IPS DF 6.9 (cell line): ENCODE measurements around the gene SFMBT2.
"Not testable (repeated sequence)": the region's sequence is repeated elsewhere in the genome, so short reads cannot be mapped to it uniquely, and the experiment has no call there.

Source experiments
- DNase-seq: peaks from one replicate; pipeline ENCODE4 v3.0.0-alpha.2; 2013; ENCODE audit warnings: low read depth, low spot score
- H3K27ac ChIP-seq: one replicate; pipeline ENCODE4 v1.5.1; 2013; ENCODE audit warnings: low read length, control low read depth
- H3K27me3 ChIP-seq: 2 replicates; pipeline ENCODE4 v1.6.1; 2013; ENCODE audit warnings: mild to moderate bottlenecking, low read length; ENCODE audit not compliant: control insufficient read depth, insufficient read depth
- H3K36me3 ChIP-seq: 2 replicates; pipeline ENCODE4 v1.6.1; 2013; ENCODE audit warnings: low read length; ENCODE audit not compliant: control insufficient read depth, insufficient read depth
- H3K4me1 ChIP-seq: 2 replicates; pipeline ENCODE4 v1.6.1; 2013; ENCODE audit warnings: low read length; ENCODE audit not compliant: control insufficient read depth, insufficient read depth
- H3K4me3 ChIP-seq: 2 replicates; pipeline ENCODE4 v1.5.1; 2013; ENCODE audit warnings: mild to moderate bottlenecking, low read length
- H3K9me3 ChIP-seq: 2 replicates; pipeline ENCODE4 v1.6.1; 2013; ENCODE audit warnings: low read length, inconsistent platforms; ENCODE audit not compliant: control insufficient read depth, insufficient read depth
- WGBS: extraction: QIAGEN DNeasy Blood & Tissue Kit; methylation state at CpG from one replicate; pipeline ENCODE4 v1.1.7; 2013; ENCODE audit warnings: mixed read lengths, missing lambda C conversion rate; ENCODE audit not compliant: insufficient read length, insufficient coverage; 5-methylcytosine and 5-hydroxymethylcytosine counted together

SFMBT2 gene

GRCh38 chr10:7401782-7402181 is 9.1 kb downstream of the SFMBT2 start:
- no peaks in the 10 kb centered on the region for H3K27me3 ChIP-seq
- no peak overlapping the region for H3K27ac ChIP-seq
- no peaks in the 10 kb centered on the region for H3K36me3 ChIP-seq
- no CpG with 5 or more reads among the region's 8 CpGs for WGBS
- DNase-seq: no peak
- no peaks in the 10 kb centered on the region for H3K9me3 ChIP-seq
- peaks cover 2% of the 10 kb centered on the region; the same call in 1 of the 2 replicates for H3K4me1 ChIP-seq
- H3K4me3 ChIP-seq: no peak overlapping the region

GRCh38 chr10:7401156-7401555 is 9.7 kb downstream of the SFMBT2 start:
- Histone ChIP-seq H3K9me3 (no peaks in the 10 kb centered on the region), H3K27ac (no peak overlapping the region), H3K27me3 (no peaks in the 10 kb centered on the region), H3K36me3 (no peaks in the 10 kb centered on the region), H3K4me1 (no peaks in the 10 kb centered on the region; the same call in 1 of the 2 replicates), H3K4me3 (no peak overlapping the region)
- DNase-seq: no peak
- no CpG with 5 or more reads among the region's 6 CpGs for WGBS

- H3K9me3 ChIP-seq: no peaks in the 10 kb centered on the region
- no peaks in the 10 kb centered on the region for H3K27me3 ChIP-seq
- no peaks in the 10 kb centered on the region for H3K36me3 ChIP-seq
- no peak for DNase-seq
- no CpG with 5 or more reads among the region's 10 CpGs for WGBS
- no peak overlapping the region for H3K4me3 ChIP-seq
- no peaks in the 10 kb centered on the region for H3K4me1 ChIP-seq
- no peak overlapping the region for H3K27ac ChIP-seq
These were observed 10.6 kb downstream of the SFMBT2 start for GRCh38 chr10:7400068-7400715.

- no peak for DNase-seq
- Histone ChIP-seq H3K27me3 (no peaks in the 10 kb centered on the region), H3K36me3 (no peaks in the 10 kb centered on the region), H3K9me3 (no peaks in the 10 kb centered on the region), H3K27ac (no peak overlapping the region), H3K4me1 (no peaks in the 10 kb centered on the region), H3K4me3 (no peak overlapping the region)
- WGBS: no CpG with 5 or more reads among the region's 3 CpGs
These were observed 11.3 kb downstream of the SFMBT2 start for GRCh38 chr10:7399533-7399932.

GRCh38 chr10:7397049-7398035 is 13.5 kb downstream of the SFMBT2 start:
- Histone ChIP-seq H3K9me3 (no peaks in the 10 kb centered on the region), H3K4me3 (no peak overlapping the region), H3K27ac (no peak overlapping the region), H3K36me3 (no peaks in the 10 kb centered on the region), H3K27me3 (no peaks in the 10 kb centered on the region), H3K4me1 (no peaks in the 10 kb centered on the region)
- DNase-seq: no peak
- no CpG with 5 or more reads among the region's 17 CpGs for WGBS

GRCh38 chr10:7392301-7392700 is 18.5 kb downstream of the SFMBT2 start:
- H3K27me3 ChIP-seq, H3K4me1 ChIP-seq, H3K27ac ChIP-seq, H3K36me3 ChIP-seq, H3K4me3 ChIP-seq, DNase-seq, H3K9me3 ChIP-seq: not testable (repeated sequence)
- WGBS: no CpG with 5 or more reads among the region's 5 CpGs

GRCh38 chr10:7391748-7392147 is 19.1 kb downstream of the SFMBT2 start:
- Histone ChIP-seq H3K4me3 (no peak overlapping the region), H3K9me3 (no peaks in the 10 kb centered on the region), H3K4me1 (peaks cover 2% of the 10 kb centered on the region; the same call in 1 of the 2 replicates), H3K27me3 (no peaks in the 10 kb centered on the region), H3K27ac (no peak overlapping the region), H3K36me3 (no peaks in the 10 kb centered on the region)
- WGBS: no CpG with 5 or more reads among the region's 6 CpGs
- DNase-seq: no peak

GRCh38 chr10:7390689-7391110 is 20.1 kb downstream of the SFMBT2 start:
- H3K27ac ChIP-seq, DNase-seq, H3K9me3 ChIP-seq, H3K4me3 ChIP-seq, H3K4me1 ChIP-seq, H3K27me3 ChIP-seq, H3K36me3 ChIP-seq: not testable (repeated sequence)
- no CpG with 5 or more reads among the region's 6 CpGs for WGBS

GRCh38 chr10:7389844-7390243 is 21.0 kb downstream of the SFMBT2 start:
- DNase-seq: no peak
- no peaks in the 10 kb centered on the region for H3K9me3 ChIP-seq
- H3K4me3 ChIP-seq: no peak overlapping the region
- H3K4me1 ChIP-seq: peaks cover 2% of the 10 kb centered on the region; the same call in 1 of the 2 replicates
- no peaks in the 10 kb centered on the region for H3K27me3 ChIP-seq
- WGBS: no CpG with 5 or more reads among the region's 3 CpGs
- H3K36me3 ChIP-seq: no peaks in the 10 kb centered on the region
- H3K27ac ChIP-seq: no peak overlapping the region

- no peak overlapping the region for H3K27ac ChIP-seq
- H3K36me3 ChIP-seq: no peaks in the 10 kb centered on the region
- H3K4me3 ChIP-seq: no peak overlapping the region
- no peak for DNase-seq
- H3K27me3 ChIP-seq: no peaks in the 10 kb centered on the region
- H3K9me3 ChIP-seq: no peaks in the 10 kb centered on the region
- WGBS: no CpG with 5 or more reads among the region's 2 CpGs
- H3K4me1 ChIP-seq: peaks cover 2% of the 10 kb centered on the region; the same call in 1 of the 2 replicates
These were observed 21.5 kb downstream of the SFMBT2 start for GRCh38 chr10:7389346-7389745.
